GM12875 (cell line): ENCODE measurements around the gene TM9SF2.

Experiments used
- H3K4me3 ChIP-seq: one replicate; pipeline ENCODE4 v1.5.1; 2011; ENCODE audit warnings: low read depth, low read length, control low read depth
- TF ChIP-seq, protein P1 (sequence below): IDR thresholded peaks from 2 replicates; pipeline ENCODE4 v1.5.1; 2011; ENCODE audit warnings: low read depth, mild to moderate bottlenecking, control low read depth, inconsistent platforms, low read length, moderate library complexity, borderline replicate concordance; ENCODE audit not compliant: insufficient read depth

TM9SF2 gene

DNA sequence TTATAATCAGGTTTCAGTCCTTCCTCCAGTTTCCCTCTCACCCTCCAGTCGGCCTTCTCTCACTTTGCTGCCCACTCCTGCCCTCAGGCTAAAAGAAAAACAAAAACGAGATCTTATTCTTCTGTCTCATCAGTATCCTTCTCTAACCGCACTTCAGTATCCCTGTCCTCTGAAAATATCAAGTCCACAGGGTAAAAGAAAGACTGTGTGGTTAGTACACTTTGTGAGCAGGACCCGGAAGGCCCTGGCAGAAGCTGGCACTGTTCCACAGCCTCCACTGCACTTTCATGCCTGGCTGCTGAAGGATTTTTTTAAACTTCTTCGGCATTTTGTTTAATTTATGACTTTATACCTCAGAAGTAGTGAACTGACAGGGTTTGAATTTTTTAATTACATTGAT is 51.8 kb downstream of the TM9SF2 start:
- TF ChIP-seq, protein P1, sequence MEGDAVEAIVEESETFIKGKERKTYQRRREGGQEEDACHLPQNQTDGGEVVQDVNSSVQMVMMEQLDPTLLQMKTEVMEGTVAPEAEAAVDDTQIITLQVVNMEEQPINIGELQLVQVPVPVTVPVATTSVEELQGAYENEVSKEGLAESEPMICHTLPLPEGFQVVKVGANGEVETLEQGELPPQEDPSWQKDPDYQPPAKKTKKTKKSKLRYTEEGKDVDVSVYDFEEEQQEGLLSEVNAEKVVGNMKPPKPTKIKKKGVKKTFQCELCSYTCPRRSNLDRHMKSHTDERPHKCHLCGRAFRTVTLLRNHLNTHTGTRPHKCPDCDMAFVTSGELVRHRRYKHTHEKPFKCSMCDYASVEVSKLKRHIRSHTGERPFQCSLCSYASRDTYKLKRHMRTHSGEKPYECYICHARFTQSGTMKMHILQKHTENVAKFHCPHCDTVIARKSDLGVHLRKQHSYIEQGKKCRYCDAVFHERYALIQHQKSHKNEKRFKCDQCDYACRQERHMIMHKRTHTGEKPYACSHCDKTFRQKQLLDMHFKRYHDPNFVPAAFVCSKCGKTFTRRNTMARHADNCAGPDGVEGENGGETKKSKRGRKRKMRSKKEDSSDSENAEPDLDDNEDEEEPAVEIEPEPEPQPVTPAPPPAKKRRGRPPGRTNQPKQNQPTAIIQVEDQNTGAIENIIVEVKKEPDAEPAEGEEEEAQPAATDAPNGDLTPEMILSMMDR: no peak
- no peak overlapping the region for H3K4me3 ChIP-seq

DNA sequence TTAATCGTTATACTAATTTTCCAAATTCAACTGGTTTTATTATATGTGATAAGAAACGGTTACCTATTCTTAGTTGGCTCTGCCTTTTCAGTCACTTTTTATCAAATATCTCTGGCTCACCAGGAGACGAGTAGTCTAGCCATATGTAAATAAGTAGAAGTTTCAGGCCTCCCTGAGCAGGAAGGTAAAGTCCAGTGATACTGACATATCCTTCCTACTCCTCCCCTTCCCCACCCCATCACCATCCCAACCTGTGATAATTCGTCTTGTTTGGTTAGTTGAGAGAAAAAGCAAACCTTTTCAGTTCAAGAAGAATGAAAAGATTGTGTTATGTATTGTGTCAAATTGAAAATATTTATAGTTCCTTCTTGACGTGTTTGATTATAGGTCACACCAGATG is 53.9 kb downstream of the TM9SF2 start:
- TF ChIP-seq, protein P1: no peak
- no peak overlapping the region for H3K4me3 ChIP-seq

GRCh38 chr13:99556867-99557443 is 55.7 kb downstream of the TM9SF2 start:
- TF ChIP-seq, protein P1: no peak
- H3K4me3 ChIP-seq: no peak overlapping the region

GRCh38 chr13:99558570-99559180 is 57.4 kb downstream of the TM9SF2 start:
- no peak overlapping the region for H3K4me3 ChIP-seq
- TF ChIP-seq, protein P1: no peak

DNA sequence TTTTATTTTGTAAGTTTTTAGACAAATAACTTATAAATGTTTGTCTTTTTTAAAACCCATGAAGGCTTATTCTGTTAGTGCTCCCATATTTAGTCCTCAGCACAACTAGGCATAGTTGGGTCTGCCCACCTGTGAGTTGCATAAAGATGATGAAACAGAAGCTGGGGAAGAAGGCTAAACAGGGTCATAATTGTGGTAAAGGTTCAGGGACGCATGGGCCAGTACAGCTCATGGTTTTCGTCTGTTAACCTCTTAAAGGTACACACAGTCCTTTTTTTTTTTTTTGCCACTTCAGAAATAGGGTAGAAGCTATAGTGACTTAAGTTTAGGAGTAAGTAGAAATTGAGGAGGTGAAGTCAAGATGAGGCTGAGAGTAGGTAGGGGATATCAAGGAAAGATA is 58.3 kb downstream of the TM9SF2 start:
- TF ChIP-seq, protein P1: no peak
- H3K4me3 ChIP-seq: no peak overlapping the region

DNA sequence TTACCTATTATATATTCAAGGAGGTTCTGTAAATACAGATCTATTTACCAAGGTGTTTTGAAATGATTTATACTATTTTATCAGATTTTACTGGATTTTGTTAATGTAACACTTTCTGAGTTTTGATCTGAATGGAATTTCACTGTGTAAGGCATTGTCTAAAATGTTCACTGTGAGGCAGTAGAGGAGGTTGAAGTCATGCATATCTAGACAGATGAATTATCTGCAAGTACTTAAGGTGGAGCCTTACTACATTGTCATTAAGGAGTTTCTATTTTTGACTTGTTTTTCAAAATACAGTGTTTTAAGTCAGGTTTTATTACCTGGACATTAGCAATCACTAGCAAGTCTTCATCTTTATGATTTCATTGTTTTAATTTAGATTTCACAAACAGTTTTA is 62.1 kb downstream of the TM9SF2 start:
- H3K4me3 ChIP-seq: no peak overlapping the region
- TF ChIP-seq, protein P1: no peak

GRCh38 chr13:99564386-99564785 is 63.1 kb downstream of the TM9SF2 start:
- H3K4me3 ChIP-seq: no peak overlapping the region
- TF ChIP-seq, protein P1: no peak
